Activated gamma-delta T cell treated with Interleukin-2 at 50 U/mL for 16 hours (primary cell): ENCODE measurements around the gene FCHSD2.
"Not testable (repeated sequence)": the region's sequence is repeated elsewhere in the genome, so short reads cannot be mapped to it uniquely, and the experiment has no call there.

Experiments used
- DNase-seq: peaks from one replicate; pipeline ENCODE4 v3.0.0-alpha.2; 2020

The FCHSD2 gene

GRCh38 chr11:73002214-73002613, 139.9 kb downstream of the FCHSD2 start:
- DNase-seq, result no peak

DNA sequence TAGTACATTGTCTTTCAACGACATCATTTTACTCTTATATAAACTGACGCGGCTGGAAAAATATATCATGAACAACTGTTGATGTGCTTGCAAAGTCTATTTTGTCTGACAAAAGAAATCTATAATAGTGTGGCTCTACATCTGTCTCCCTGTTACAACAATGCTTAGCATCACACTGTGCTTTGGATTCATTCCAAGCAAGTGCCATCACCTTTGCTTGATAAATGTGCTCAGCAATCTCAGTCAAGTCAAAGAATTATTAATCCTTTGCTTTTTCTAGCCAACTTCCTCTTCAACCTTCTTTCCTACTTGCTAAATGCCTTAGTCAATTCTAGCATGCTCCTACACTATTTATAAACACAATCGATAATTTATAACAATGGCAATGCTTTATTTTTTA, 140.5 kb downstream of the FCHSD2 start:
- no peak for DNase-seq

- no peak for DNase-seq
Observed at GRCh38 chr11:72998676-72999075, 143.4 kb downstream of the FCHSD2 start.

DNA sequence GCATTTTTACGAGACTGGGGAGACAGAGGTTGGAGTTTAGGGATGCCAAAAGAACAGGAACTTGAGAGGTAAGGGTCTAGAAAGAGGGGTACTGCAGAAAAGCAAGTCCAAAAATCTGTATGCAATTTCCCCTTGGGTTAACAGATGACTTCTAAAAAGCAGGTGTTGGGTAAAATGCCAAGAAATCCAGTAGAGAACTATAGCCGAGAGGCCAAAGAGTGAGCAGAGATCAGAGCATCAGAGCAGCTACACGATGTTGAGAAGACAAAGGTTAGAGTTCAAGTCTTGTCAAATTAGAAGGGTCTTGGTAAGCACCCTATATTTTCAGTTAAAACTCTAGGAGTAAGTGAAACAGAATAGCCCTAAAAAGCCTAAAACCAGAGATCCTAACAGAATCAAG, 145.2 kb downstream of the FCHSD2 start:
- no peak for DNase-seq

GRCh38 chr11:72989727-72990126, 152.4 kb downstream of the FCHSD2 start:
- DNase-seq, result no peak

DNA sequence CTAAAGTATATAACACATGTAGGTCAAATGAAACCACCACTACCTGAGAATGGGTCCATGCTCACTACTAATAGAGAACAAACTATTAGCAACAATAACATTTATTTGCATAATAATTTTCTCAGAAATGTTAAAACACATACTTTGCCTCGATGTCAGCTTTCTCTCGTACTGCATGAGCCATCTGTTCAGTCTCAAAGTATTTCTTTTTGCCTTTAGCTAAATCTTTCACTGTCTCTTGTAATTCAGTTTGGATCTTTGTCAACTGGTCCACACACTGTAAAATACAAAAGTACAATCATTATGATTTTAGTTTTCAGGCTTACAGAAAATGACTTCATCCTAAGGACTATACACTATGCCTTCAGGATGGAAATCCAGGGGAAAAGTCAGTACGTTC, 153.3 kb downstream of the FCHSD2 start:
- no peak for DNase-seq

DNA sequence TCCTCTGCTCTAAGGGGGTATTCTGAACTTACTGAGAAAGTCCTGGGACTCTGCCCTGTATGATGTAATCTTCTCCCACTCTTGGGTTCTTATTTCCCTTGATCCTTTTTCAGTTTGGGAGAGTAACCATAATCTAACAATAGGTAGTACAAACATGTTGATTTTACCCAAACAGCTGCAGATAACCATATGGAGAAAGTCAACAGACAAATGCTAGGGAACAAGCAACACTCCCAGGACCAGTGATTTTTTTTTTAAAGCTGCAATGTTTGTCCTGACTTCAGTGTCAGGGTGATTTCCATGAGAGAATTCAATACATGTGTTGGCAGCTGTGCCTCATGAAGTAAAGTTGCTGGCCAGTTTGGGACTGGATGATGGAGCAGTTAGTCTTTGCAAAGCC, 156.5 kb downstream of the FCHSD2 start:
- DNase-seq, result no peak

GRCh38 chr11:72984453-72985077, 157.6 kb downstream of the FCHSD2 start:
- no peak for DNase-seq

DNA sequence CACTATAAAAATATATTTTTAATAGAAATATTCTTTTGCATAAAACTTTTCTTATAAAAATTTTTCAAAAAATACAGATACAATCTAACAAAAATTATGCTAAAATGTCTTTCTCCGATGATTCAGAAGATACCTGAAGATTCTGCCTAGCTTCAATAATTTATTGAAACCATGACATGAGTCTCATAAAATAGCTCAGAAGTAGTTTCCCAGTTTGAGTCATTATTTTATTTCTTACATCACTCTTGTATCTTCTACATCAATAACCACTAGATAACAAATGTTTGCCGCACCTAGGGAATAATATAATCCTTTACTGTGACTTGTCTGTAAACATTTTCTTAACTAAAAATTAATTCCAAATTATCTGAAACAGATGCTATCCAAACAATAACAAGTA, 158.6 kb downstream of the FCHSD2 start:
- no peak for DNase-seq

DNA sequence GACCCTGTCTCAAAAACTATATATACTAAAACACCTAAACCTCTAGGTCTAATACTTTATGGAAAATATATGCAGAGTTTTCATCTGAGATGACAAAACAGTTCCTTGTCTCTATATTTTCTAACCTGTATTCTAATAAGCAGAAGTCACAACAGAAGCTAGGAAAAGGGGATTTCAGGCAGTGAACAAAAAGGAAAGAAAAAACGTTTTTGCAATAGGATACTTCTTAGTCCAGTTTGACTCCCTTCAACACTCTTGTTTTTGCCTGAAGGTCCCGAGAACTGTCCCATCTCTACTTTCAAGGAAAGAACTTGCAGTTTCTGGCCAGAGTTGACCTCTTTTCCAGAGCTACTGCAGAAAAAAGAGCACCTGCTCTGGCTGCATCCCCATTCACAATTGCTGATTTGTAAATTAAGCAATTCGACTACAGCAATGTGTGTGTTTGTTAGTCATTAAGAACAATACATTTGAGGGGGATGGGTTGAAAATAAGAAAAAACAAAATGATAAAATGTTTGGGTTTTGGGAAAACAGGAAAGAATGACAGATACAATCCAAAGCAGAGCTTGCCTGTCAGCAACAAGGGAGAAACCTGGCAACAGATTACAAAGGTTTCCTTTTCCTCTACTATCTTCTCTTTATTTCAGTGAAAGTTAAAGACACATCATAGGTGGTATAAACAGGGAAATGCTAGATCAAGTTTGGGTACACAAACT, 160.0 kb downstream of the FCHSD2 start:
- no peak for DNase-seq

- DNase-seq, result no peak
Observed at GRCh38 chr11:72981080-72981479, 161.0 kb downstream of the FCHSD2 start.

DNA sequence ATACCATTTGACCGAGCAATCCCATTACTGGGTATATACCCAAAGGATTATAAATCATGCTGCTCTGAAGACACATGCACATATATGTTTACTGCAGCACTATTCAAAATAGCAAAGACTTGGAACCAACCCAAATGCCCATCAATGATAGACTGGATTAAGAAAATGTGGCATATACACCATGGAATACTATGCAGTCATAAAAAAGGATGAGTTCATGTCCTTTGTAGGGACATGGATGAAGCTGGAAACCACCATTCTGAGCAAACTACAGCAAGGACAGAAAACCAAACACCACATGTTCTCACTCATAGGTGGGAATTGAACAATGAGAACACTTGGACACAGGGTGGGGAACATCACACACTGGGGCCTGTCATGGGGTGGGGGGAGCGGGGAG, 164.3 kb downstream of the FCHSD2 start:
- DNase-seq, result not testable (repeated sequence)

DNA sequence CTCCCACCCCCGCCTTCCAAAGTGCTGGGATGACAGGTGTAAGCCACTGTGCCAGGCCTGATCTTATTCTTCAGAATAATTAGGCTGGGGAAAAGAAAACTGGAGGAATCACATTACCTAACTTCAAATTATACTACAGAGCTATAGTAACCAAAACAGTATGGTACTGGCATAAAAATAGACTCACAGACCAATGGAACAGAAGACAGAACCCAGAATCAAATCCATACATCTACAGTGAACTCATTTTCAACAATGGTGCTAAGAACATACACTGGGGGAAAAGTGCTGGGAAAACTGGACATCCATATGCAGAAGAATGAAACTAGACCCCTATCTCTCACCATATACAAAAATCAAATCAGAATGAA, 165.6 kb downstream of the FCHSD2 start:
- not testable (repeated sequence) for DNase-seq

DNA sequence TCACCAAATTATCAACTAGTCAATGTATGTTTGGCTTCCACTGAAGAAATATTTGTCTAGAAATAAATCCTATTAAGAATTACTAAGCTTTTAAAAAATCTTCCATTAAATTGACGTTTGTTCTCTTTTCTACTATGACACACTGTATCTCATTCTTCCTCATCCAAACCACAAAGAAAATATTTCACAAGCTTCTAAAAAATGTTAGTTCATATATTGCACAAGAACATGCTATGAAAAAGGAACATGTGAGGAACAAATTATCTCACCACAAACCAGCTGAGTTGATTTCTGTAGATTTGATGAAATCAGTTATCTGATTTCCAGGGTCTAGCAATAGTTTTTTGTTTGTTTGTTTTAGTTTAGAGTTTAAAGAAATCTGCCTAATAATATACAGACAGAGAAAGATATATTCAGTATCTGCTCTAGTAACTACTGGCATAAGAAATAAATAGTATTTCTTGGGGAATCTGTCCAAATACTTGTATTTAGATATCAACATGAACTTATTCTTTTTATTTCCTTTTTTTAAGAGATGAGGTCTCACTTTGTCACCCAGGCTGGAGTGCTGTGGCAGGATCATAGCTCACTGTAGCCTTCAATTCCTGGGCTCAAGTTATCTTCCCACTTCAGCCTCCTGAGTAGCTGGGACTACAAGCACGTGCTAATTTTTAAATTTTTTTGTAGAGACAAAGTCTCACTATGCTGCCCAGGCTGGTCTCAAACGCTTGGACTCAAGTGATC, 166.2 kb downstream of the FCHSD2 start:
- DNase-seq, result no peak

- no peak for DNase-seq
Observed at GRCh38 chr11:72974487-72975205, 167.5 kb downstream of the FCHSD2 start.

DNA sequence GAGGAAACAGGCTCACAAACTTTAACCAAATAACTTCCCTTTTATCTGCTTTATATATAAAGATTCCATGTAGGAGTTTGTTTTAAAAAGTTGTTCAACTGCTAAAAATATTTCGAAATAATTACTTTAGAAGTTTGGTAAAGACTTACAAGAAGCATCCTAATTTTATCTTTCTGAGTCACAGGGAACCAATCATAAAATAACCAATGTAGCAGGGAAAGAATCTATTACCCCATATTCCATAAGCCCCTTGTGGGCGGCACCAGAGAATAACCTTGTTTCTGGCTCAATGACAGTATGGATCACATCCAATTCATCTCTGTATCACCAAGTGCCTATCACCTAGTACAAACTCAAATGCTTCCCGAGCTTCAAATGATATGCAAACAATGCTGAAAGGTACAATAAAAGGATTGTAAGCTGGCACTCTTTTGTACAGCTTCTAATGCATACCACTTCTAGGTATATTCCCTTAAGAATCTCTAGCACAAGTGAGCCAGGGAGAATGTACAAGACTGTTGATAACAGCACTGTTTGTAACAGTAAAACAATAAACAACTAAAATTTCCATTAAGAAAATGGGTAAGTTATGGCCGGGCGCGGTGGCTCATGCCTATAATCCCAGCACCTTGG, 169.5 kb downstream of the FCHSD2 start:
- no peak for DNase-seq

- no peak for DNase-seq
Observed at GRCh38 chr11:72971192-72971967, 170.7 kb downstream of the FCHSD2 start.

- DNase-seq, result no peak
Observed at GRCh38 chr11:72970557-72971118, 171.5 kb downstream of the FCHSD2 start.

DNA sequence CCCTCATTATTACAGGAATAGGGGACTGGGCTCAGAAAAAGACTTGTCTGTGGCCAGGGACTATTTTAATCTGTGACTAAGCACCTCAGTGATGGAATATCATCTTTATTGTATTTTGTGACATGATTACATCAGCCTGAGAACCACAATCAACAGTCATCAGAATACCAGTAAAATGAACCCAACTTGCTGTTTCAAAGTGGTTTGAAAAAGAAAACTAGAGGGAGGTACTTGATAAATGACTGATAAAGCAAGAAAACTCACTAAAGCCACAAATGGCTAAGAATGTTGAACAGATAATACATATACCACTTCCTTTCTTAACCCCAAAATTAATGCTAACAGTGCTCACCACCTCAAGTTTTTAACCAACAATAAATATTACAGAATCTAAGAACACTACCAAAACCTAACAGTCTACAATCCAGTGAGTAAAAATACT, 172.2 kb downstream of the FCHSD2 start:
- no peak for DNase-seq

GRCh38 chr11:72968390-72968789, 173.7 kb downstream of the FCHSD2 start:
- no peak for DNase-seq

- no peak for DNase-seq
Observed at GRCh38 chr11:72965672-72966071, 176.4 kb downstream of the FCHSD2 start.

GRCh38 chr11:72962717-72963116, 179.4 kb downstream of the FCHSD2 start:
- no peak for DNase-seq
